ENCODE data around the gene EGLN3. TPM values are rescaled to one million over a fixed set of nuclear protein-coding genes. Genes with fewer than 3 reads are reported as not detected.

EGLN3 gene
- polyA plus RNA-seq, 2 of the 4 experiments (the other 2 are of a cell fraction) = 3.5 to 15.4 TPM

- Histone ChIP-seq H3K4me2 (no peak overlapping the region), H3K4me3 (no peak overlapping the region), H3K4me1 (0 out of 3 replicates have a peak, but pooled peaks cover 4% of the 10 kb centered on the region), H3K27ac (no peak overlapping the region), H3K9me3 (no peaks in the 10 kb centered on the region)
- ATAC-seq (no peak), FAIRE-seq (no peak), DNase-seq (ENCODE audit: low read depth in 1 of 2, low spot score in 1 of 2) (no peak)
- ChIA-PET CTCF (interaction anchor here (1.2 to 1.3 kb wide), 2 partner anchors 8 to 99 kb away, joined by 3 read pairs; no protein-coding TSS in a partner anchor), POLR2A (no interaction called here)
- 67% methylated on average over 3 of the region's 3 CpGs for WGBS (ENCODE audit: missing lambda C conversion rate)
- TF ChIP-seq FOSL2 (IDR thresholded peaks at IDR 0.05) = no peak
- TF ChIP-seq FOSL2 (CRISPR knock-in tag; IDR thresholded peaks at IDR 0.05) = no peak
- TF ChIP-seq CHD4 (IDR thresholded peaks at IDR 0.05; ENCODE audit: borderline replicate concordance) = no peak
- TF ChIP-seq ZNF302 (CRISPR knock-in tag; IDR thresholded peaks at IDR 0.05) = no peak
- TF ChIP-seq NFE2L2 (conservative IDR thresholded peaks at IDR 0.05; ENCODE audit: low read length) = no peak
- TF ChIP-seq RCOR1 (IDR thresholded peaks at IDR 0.05; ENCODE audit: low read depth, low read length) = no peak
- no peak for TF ChIP-seq SREBF2 (IDR thresholded peaks at IDR 0.05)
Observed at GRCh38 chr14:33999771-34000291, 49.0 kb upstream of the EGLN3 start.

GRCh38 chr14:33997611-33998010 lies 46.7 kb upstream of the EGLN3 start:
- WGBS (ENCODE audit: missing lambda C conversion rate) = 70% methylated on average over 2 of the region's 2 CpGs
- Histone ChIP-seq H3K4me1 (0 out of 3 replicates have a peak, but pooled peaks cover 4% of the 10 kb centered on the region), H3K4me2 (no peak overlapping the region), H3K27ac (peak overlapping the region in 1 of 2 experiments; percentile 32; a peak in 1 of 6 replicates), H3K4me3 (no peak overlapping the region), H3K9me3 (no peaks in the 10 kb centered on the region)
- TF ChIP-seq ATOH8 (CRISPR knock-in tag; IDR thresholded peaks at IDR 0.05; ENCODE audit: low read depth) (no peak), NFE2L2 (conservative IDR thresholded peaks at IDR 0.05; ENCODE audit: low read length) (peak; percentile 56), MAFK (IDR thresholded peaks at IDR 0.05; ENCODE audit: partially characterized antibody) (peak; percentile 86)
- no peak for FAIRE-seq
- ChIA-PET CTCF (interaction anchor here (1.1 to 2.0 kb wide), 2 partner anchors 9 to 11 kb away, joined by 3 to 4 read pairs; no protein-coding TSS in a partner anchor), POLR2A (no interaction called here)
- no peak for ATAC-seq
- no peak for DNase-seq (ENCODE audit: low read depth in 1 of 2, low spot score in 1 of 2)

GRCh38 chr14:33996462-33996861 lies 45.6 kb upstream of the EGLN3 start:
- POLR2A ChIA-PET = no interaction called here
- TF ChIP-seq HES2 (IDR thresholded peaks at IDR 0.05) (no peak), CBX8 (IDR thresholded peaks at IDR 0.05) (no peak), HEYL (CRISPR knock-in tag; IDR thresholded peaks at IDR 0.05) (no peak), BCL3 (IDR thresholded peaks at IDR 0.05) (no peak), EP300 (IDR thresholded peaks at IDR 0.05) (no peak), PHF8 (IDR thresholded peaks at IDR 0.05; ENCODE audit: borderline replicate concordance, low read depth) (no peak), ZC3H11A (IDR thresholded peaks at IDR 0.05) (no peak), CHD4 (IDR thresholded peaks at IDR 0.05; ENCODE audit: borderline replicate concordance) (no peak), MAZ (IDR thresholded peaks at IDR 0.05; ENCODE audit: borderline replicate concordance, low read depth, low read length) (no peak), NPAS2 (CRISPR knock-in tag; IDR thresholded peaks at IDR 0.05; ENCODE audit: borderline replicate concordance) (no peak), TFCP2L1 (CRISPR knock-in tag; IDR thresholded peaks at IDR 0.05) (no peak)
- 0 out of 3 replicates have a peak, but pooled peaks cover 4% of the 10 kb centered on the region for H3K4me1 ChIP-seq
- CTCF ChIA-PET = no interaction called here
- DNase-seq (ENCODE audit: low read depth in 1 of 2, low spot score in 1 of 2) (no peak), ATAC-seq (no peak), FAIRE-seq (no peak)
- H3K4me3 ChIP-seq = no peak overlapping the region
- H3K4me2 ChIP-seq = no peak overlapping the region
- H3K9me3 ChIP-seq = no peaks in the 10 kb centered on the region
- H3K27ac ChIP-seq = no peak overlapping the region
- WGBS (ENCODE audit: missing lambda C conversion rate) = 96% methylated on average over 8 of the region's 8 CpGs

- no peak for FAIRE-seq
- TF ChIP-seq SREBF2 (IDR thresholded peaks at IDR 0.05) (no peak), HOXB13 (CRISPR knock-in tag; IDR thresholded peaks at IDR 0.05; ENCODE audit: low read depth) (no peak), PHF8 (IDR thresholded peaks at IDR 0.05; ENCODE audit: borderline replicate concordance, low read depth) (no peak), BCL3 (IDR thresholded peaks at IDR 0.05) (no peak), SMC3 (IDR thresholded peaks at IDR 0.05) (no peak), POLR2A (IDR thresholded peaks at IDR 0.05; ENCODE audit: low read length) (no peak), CBX2 (IDR thresholded peaks at IDR 0.05; ENCODE audit: borderline replicate concordance, low read depth) (no peak), CHD4 (IDR thresholded peaks at IDR 0.05; ENCODE audit: borderline replicate concordance) (no peak), CTCF (IDR thresholded peaks at IDR 0.05) (no peak), POLR2AphosphoS2 (conservative IDR thresholded peaks at IDR 0.05; ENCODE audit: low read length) (no peak), ZC3H11A (IDR thresholded peaks at IDR 0.05) (no peak), CHD2 (IDR thresholded peaks at IDR 0.05; ENCODE audit: low read length, partially characterized antibody) (no peak)
Observed at GRCh38 chr14:33993246-33993645, 42.4 kb upstream of the EGLN3 start.

More at GRCh38 chr14:33993246-33993645, 42.4 kb upstream of the EGLN3 start:
- ChIA-PET CTCF (no interaction called here), POLR2A (no interaction called here)
- H3K4me3 ChIP-seq = no peak overlapping the region
- no peak overlapping the region for H3K27ac ChIP-seq
- H3K4me2 ChIP-seq = no peak overlapping the region
- WGBS (ENCODE audit: missing lambda C conversion rate) = 40% methylated on average over 1 of the region's 1 CpG
- no peak for ATAC-seq
- peaks cover 13% of the 10 kb centered on the region for H3K4me1 ChIP-seq
- DNase-seq (ENCODE audit: low read depth in 1 of 2, low spot score in 1 of 2) = no peak
- no peaks in the 10 kb centered on the region for H3K9me3 ChIP-seq

All from A549 (cell line).